GM21423 (cell line): Measurements from ENCODE around the gene FMN1.
"Not testable (repeated sequence)": the region's sequence is repeated elsewhere in the genome, so short reads cannot be mapped to it uniquely, and the experiment has no call there.

ENCODE experiments used
- ATAC-seq: cut with Tn5 transposase; IDR thresholded peaks from one replicate; pipeline ENCODE4 v1.9.1; 2021; ENCODE audit warnings: mild to moderate bottlenecking, moderate library complexity; ENCODE audit not compliant: unreplicated experiment

Gene FMN1

DNA sequence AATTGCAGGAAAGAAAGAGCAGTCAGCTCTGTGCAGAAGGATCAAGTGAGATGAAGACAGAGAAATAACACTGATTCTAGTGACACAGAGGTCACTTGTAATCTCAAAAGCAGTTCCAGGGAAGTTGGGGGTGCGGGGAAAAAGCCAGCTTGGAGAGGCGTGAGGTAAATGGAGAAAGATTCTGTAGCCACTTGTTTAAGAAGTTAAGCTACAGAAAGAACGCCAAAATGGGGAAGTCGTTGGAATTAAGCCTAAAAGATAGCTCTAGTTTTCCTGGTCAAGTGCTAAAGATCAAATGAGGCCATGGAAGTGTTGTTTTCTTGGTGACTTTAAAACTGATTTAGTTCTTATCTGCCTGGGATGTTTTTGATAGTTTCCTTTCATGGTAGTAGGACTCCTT is 324.7 kb downstream of the FMN1 start:
- no peak for ATAC-seq

- no peak for ATAC-seq
Measured at GRCh38 chr15:32867313-32867626, 327.2 kb downstream of the FMN1 start.

GRCh38 chr15:32866454-32867312 is 327.8 kb downstream of the FMN1 start:
- no peak for ATAC-seq

DNA sequence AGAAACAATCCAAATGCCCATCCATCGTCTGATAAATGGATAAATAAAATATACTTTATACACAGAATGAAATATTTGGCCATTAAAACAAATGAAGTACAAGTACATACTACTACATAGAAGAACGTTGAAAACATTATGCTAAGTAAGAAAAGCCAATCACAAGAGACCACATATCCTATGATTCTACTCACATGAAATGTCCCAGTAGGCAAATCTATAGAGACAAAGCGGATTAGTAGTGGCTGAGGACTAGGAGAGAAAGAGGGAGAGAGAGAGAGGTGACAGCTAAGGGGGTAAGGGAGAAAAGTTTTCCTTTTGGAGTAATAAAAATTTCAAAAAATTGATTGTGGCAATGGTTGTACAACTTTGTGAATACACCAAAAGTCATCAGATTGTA is 329.7 kb downstream of the FMN1 start:
- no peak for ATAC-seq

GRCh38 chr15:32864051-32864450 is 330.5 kb downstream of the FMN1 start:
- ATAC-seq: no peak

GRCh38 chr15:32861761-32862160 is 332.8 kb downstream of the FMN1 start:
- ATAC-seq: no peak

DNA sequence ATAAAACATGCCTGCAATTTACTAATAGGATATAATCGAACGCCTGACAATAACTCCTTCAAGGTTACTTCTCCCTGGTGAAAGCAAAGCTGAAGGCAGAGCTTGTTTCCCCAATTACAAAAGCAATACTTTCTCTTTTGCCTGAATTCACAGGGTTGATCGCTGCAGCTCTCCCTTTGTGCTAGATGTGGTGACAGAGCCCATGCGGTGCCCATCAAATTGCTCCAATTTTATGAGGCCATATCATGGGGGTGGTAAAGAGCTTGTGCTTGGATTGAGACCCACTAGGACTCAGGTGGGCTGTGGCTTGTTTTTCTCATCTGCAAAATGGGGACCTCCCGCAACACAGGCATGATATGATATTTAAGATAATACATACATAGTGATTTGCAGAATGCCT is 333.3 kb downstream of the FMN1 start:
- no peak for ATAC-seq

- ATAC-seq: no peak
Measured at GRCh38 chr15:32859996-32860395, 334.5 kb downstream of the FMN1 start.

DNA sequence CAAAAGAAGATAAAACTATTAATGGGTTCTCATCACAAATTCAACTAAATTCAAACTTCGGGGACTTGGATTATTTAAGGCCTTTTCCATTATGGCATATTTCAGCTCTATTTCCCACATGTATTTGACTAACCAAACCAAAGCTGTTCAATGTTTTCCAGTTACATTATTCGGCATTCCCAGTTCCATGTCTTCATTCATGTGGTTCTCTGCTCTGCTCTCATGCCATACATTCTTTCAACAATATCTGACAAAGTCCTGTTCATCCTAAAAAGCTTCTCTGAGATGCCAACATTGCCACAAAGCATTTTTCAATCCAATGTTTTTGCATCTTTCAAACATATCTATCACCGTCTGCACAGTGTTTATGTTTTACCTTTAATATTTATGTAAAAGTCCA is 335.3 kb downstream of the FMN1 start:
- ATAC-seq: no peak

GRCh38 chr15:32857732-32858131 is 336.8 kb downstream of the FMN1 start:
- no peak for ATAC-seq

- ATAC-seq: no peak
Measured at GRCh38 chr15:32856753-32857152, 337.8 kb downstream of the FMN1 start.

DNA sequence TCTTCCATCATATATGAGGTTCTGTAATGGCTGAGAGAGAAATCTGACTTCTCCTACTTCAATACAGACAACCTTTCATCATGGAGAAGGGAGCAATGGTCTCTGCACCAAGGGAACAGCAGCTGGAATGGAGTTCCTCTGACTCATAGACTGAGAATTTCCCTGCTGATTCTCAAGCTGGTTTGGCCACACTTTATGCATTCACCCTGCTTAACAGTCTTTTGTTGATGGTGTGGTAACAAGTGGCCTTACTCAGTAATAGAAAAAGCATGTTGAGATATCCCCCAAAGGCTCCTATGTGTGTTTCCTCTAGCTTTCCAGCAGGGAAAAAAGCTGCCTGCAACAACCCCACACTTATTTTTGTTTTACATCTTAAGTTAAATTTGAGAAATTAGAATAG is 338.6 kb downstream of the FMN1 start:
- ATAC-seq: no peak

- no peak for ATAC-seq
Measured at GRCh38 chr15:32853592-32853991, 340.9 kb downstream of the FMN1 start.

GRCh38 chr15:32852771-32853170 is 341.7 kb downstream of the FMN1 start:
- ATAC-seq: no peak

- no peak for ATAC-seq
Measured at GRCh38 chr15:32852017-32852416, 342.5 kb downstream of the FMN1 start.

DNA sequence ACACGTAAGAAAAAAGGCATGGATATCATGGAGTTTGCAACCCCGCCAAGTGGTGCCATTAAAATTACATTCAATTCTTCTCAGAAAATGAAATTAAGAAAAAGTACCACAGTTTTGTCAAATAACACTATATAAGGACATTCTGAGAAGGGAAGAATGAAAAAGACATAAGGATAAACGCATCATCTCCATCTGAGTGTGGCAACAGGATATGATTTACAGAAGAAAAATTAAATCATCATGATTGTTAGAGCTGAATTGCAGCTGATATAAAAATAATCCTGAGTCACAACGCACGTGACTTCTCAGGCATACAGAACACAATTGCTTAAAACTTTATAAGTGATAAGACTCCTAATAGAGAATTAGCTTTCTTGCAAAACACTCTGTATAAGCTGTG is 342.9 kb downstream of the FMN1 start:
- no peak for ATAC-seq

GRCh38 chr15:32849769-32850668 is 344.5 kb downstream of the FMN1 start:
- no peak for ATAC-seq

- not testable (repeated sequence) for ATAC-seq
Measured at GRCh38 chr15:32846671-32847070, 347.8 kb downstream of the FMN1 start.

- no peak for ATAC-seq
Measured at GRCh38 chr15:32844118-32844711, 350.3 kb downstream of the FMN1 start.

DNA sequence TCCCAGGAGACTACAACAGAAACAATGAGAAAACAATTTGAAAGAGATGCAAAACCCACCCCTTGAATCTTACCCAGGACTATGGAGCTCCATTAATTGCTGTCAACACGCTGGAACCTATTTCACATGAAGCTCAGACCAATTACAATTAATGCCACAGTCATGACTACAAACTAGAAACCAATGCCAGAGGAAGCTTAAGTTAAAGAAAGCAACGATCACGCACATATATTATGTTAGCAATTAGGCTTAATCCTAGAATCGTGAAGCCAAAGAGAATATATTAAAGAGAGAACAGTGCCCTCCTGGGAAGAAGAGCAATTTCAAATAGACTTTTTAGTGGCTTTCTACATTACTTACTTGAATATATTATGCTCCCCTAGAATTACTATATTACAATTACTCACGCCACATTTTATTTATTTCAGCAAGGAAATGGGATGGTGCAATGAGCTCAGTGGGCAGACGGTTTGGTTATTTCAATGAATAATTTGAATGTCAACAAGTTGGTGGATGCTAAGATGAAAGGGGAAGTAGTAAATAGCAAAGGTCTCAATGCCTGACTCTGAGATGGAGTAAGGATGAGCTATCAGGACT is 351.2 kb downstream of the FMN1 start:
- no peak for ATAC-seq

DNA sequence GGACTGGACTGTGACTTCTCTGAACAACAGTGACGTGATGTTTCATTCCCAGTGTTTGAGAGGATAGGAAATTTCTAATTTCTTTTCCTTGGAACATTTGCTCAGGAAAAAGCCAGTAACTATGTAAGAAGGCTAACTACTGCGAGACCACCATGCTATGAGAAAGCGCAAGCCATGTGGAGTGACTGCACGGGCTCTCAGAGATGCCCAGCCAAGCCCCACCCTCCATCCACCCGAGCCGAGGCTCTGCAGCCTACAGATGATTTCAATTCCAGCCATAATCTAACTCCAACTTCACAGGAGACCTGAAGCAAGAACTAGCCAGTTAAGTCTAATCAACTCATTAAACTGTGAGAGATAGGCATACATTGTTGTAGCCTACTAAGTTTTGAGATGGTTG is 352.4 kb downstream of the FMN1 start:
- no peak for ATAC-seq
